Measurements from ENCODE around the gene NBEAL1.
"Not testable (repeated sequence)": the region's sequence is repeated elsewhere in the genome, so short reads cannot be mapped to it uniquely, and the experiment has no call there.

The NBEAL1 gene

DNA sequence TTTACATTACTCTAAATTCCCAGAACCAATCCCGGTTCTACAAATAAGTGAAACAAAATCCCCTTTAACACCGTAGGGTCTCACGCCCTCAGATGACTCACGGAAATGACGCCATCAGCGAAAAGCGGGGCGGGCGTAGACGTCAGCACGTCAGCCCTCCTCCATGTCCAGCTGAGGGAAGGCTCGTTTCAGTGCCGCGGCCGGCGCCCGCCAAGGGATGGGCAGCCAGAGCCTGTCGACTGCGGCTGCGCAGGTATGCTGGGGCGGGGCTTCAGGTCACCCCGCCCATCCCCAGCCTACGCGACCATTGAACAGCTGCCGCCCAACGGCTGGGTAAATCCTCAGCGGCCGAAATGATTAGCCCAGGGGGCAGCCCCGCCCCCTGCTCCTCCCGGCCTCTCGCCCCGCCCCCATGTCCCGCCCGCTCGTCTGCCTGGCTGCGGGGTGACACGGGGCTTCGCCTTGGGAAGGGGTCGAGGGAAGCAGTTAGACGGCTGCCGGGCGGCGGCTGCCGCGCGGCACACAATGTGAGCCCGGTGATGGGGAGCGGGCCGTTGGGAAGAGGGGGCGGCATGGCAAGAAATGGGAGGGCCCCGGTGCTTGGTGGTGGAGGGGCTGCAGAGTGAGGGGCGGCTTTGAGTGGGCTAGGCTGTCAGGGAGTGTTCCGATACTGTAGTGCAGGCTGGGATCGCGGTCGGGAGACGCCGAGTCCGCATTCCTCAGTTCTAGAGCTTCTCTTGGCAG, at the start of gene NBEAL1:
NBEAL1 (plus strand) TSS at position 420 of the 744 bp plus-strand sequence. CDS start 1,510 bp downstream, outside the sequence.
- peak; percentile 93 for DNase-seq

DNA sequence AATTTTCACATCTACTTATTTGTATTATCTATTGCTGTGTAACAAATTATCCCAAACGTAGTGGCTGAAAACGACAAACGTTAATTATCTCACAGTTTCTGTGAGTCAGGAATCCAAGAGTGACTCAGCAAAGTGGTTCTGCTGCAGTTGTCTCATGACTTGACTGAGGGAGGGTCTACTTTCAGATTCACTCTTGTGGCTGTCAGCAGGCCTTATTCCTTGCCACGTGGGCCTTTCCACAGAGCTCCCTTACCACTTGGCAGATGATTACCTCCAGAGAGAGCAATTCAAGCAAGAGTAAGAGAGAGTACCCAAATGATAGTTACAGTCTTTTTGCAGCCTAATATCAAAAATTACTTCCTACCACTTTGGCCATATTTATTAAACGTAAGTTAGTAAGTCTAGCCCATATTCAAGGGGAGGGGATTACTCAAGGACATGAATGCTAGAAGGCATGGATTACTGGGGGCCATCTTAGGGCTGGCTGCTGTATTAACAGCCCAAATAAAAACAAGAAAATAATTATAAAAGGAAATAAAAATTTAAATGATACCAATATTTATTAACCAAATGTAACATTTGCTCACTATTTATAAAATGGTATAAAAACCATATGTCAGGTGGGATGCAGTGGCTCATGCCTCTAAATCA, 48.7 kb upstream of the NBEAL1 start:
- no peak for DNase-seq

DNA sequence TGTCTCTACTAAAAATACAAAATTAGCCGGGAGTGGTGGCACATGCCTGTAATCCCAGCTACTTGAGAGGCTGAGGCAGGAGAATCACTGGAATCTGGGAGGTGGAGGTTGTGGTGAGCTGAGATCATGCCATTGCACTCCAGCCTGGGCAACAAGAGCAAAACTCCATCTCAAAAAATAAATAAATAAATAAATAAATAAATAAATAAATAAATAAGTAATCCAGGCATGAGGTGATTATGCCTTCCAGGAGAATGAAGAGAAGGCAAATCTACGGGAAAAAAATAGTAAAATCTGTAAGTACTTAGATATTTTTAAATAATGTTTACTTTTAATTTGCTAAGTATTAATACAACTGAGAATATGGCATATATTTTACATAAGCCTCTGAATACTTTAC, 45.3 kb upstream of the NBEAL1 start:
- not testable (repeated sequence) for DNase-seq

DNA sequence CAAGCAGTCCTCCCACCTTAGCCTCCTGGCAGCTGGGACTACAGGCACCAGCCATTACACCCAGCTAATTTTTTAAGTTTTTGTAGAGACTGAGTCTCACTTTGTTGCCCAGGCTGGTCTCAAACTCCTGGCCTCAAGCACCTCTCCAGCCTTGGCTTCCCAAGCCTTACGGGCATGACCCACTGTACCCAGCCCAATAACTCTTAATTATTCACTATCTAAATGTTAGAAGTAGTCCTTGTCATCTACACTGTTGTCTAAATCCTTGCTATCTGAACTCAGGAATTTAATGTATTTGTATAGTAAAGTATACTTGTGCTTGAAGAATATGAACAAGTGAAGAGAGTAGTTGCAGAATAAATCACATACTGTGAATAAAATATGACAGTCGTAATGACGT, 37.9 kb upstream of the NBEAL1 start:
- DNase-seq: no peak

DNA sequence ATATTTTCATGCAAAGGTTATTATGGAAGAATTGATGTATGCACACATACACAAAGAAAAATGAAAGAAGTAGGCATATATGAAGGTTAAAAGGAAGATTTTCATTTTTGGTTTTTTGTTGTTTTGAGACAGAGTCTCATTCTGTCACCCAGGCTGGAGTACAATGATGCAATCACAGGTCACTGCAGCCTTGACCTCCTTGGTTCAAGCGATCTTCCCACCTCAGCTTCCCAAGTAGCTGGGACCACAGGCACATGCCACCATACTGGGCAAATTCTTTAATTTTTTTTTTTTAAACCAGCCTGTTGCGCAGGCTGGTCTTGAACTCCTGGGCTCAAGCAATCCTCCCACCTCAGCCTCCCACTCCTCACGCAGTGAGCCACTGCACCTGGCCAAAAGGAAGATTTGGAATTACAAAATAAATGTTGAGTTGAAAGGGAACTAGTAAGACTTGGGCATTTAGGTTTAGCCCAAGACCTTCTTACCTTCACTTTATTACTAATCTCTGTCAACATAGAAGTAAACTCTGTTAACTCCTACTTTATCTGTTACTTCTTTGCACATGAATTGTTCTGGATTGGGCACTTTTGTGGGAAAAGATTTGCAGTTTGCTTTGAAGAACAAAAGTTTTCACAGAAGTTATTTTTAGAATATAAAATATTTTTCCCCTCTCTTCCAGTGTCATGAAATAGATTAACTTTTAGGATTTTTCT, 31.7 kb upstream of the NBEAL1 start:
- DNase-seq: no peak

DNA sequence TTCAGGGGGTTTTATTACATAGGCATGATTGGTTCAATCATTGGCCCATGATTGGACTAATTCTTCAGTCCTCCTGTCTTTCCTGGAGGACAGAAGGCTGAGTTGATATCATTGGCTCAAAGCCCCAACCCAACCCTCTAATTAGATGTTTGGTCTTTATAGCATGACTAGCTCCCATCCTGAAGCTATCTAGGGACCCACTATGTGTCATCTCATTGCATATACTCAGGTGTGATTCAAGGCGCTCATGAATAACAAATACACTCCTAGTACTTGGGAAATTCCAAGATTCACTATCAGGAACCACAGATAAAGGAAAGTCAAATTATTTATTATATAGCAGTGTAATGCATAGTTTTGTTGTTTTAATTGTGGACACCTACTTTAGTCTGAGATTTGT, 24.9 kb upstream of the NBEAL1 start:
- DNase-seq: no peak

DNA sequence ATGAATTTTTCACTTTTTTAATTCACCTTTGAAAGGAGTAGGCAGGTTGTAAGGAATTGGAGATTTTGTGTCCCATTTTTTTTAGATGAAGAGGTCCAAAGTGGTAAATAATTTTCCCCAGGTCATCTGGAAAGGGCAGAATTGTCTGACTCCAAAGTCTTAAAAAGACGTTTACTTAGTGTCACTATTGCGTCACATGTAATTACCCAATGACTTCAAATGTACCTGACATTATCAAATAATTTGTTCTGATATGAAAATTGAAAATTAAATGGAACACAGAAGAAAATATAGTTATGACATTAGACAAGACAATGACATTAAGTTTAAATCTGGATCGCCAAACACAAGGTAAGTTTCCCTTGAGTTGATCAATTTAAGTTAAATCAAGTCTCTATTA, 24.2 kb upstream of the NBEAL1 start:
- DNase-seq: no peak

DNA sequence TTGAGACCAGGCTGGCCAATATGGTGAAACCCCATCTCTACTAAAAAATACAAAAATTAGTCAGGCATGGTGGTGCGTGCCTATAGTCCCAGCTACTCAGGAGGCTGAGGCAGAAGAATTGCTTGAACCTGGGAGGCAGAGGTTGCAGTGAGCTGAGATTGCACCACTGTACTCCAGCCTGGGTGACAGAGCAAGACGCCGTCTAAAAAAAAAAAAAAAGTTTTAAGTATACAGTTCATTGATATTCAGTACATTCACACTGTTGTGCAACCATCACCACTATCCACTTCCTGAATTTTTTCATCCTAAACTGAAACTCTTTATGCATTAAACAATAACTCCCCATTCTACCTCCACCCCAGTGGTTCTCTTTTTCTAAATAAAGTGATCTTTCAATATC, 17.6 kb upstream of the NBEAL1 start:
- not testable (repeated sequence) for DNase-seq

DNA sequence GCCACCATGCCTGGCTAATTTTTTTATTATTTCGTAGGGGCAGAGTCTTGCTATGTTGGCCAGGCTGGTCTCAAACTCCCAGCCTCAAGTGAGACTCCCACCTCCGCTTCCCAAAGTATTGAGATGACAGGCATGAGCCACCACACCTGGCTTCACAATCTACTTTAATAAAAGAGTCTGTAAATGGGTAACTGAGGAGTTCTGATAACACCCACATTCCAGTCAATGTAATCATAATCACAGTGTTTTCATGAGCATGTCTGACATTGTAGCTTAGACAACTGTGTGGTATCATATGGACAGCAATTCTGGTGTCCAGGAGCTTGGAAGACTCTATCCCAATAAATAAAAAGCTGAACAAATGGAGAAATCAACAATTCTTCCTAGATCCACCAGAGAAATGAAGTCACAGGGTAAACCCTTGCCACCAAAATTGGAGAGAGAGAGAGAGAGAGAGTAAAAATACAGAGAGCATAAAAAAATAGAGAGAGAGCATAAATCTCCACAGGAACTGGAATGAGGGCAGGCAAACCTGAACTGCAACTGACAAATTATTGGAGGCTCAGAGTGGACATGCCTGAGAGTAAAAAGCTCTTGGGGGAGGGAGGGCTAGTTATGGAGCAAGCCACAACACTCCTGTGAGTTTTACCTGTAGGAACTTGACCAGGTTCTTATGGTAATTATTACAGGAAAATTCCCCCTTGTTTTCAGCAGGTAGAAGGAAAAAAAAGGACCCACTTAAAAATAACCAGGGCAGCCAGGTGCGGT, 12.4 kb upstream of the NBEAL1 start:
- DNase-seq: no peak

DNA sequence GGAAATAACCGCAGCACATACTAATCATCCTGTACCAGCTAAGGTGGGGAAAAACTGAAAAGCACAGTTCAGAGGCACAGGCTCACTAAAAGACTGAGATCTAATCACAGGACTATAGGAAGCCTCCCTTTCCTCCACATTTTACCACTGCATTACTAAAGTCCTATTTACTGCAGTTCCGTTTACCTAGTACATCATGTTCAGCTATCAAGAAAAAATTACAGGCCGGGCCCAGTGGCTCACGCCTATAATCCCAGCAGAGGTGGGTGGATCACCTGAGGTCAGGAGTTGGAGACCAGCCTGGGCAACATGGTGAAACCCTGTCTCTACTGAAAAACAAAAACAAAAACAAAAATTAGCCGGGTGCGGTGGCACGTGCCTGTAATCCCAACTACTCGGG, 11.0 kb upstream of the NBEAL1 start:
- no peak for DNase-seq

DNA sequence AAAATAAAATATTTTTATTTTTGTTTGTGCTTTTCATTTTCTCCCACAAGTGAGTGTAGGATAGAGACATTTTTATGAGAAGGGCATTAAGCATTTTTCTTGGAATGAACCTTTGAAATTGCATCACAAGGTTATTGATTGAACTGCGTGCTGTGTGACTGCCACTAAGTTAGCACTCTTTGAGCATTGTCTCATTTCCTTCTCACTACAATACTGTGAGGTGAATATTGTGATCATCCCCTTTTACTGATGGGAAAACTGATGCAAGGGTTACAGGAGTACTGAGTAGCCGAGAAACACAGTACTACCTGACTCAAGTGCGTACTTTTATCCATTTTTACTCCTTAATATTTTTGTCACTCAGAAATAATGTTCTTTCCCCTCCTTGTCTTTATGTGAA, 2.0 kb downstream of the NBEAL1 start:
- DNase-seq: no peak

DNA sequence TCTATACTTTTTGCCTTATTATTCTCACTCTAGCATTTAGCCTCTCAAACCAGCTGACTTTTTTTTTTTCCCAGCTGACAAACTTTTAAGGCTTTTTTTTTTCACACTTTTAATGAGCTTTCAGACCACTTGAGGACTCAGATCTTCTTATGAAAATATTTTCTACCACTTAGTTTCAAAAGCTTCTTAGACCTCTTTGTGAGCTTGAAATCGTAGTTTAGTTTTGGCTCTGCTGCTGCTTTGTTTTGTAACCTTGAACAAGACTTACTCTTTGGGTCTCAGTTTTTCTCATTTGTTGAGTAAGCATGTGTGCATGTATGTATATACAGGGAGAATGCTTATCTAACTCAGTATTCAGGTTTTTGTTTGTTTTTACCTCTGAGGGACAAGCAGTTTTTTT, 3.5 kb downstream of the NBEAL1 start:
- DNase-seq: no peak

DNA sequence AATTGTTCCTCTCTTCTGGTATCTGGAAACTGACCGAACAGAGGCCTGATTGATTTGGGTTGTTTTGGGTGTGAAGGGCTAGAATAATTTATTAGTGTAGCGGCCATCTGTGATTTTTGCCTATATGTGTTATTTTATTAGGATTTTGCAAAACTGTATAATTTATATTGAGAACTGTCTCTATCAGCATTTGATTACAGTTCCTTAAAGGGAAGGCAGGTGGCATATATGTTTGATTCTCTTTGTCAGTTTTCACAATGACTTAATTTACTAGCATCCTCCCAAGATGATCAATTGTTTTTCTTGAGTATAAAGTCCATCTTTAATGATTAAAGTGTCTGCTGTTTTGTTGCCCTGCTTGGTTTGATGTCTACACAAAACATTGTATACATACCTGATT, 4.5 kb downstream of the NBEAL1 start:
- no peak for DNase-seq

DNA sequence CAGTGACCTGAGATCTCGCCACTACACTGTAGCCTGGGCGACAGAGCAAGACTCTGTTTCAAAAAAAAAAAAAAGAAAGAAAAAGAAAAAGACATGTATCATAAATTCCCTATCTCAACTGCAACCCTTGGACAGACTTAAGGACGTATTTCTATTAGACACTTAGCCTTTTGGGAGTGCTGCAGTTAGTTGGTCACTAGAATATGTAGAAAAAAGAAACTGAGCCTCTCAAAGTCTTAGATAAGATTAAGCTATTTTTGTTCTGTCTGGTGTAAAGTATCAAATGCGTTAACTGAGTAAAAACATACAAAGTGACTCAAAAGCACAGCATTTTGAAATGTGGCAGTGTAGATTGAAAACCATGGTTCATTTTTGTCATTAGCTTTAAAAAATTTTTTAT, 7.3 kb downstream of the NBEAL1 start:
- no peak for DNase-seq

DNA sequence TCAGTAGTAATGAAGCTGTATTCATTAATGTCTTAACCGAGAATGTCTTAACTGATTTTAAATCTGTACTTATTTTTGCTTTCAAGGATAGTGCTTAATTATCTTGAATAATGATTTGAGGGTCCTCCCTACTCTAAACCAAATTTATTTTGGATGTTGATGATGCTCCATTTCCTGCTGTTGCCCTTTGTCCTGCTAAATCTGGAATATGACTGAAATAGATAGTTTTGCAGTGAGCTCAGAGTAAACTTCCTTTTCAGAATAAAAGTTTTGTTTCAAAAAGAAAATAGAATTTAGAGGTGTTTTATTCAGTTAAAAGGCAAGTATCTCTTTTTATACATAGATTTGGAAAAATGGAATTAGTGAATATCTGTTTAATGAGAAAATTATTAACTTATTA, 8.1 kb downstream of the NBEAL1 start:
- no peak for DNase-seq

DNA sequence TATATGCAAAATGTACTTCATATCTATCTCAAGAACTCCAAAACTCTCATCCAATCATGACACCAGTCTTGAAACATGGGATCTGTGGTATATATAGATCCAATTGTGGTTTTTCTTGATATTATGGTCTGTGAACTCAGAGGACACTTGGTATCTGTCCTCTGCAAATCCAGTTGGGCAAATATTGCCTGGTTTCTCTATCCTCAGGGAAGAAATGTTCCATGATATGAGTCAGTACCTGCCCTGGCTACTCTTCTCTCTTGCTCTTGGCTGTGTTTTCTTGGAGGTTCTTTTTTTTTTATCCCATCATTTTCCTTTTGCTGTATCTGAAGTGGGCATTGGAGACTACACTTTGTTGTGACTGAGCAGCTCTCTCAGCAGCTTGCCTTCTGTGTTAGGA, 10.9 kb downstream of the NBEAL1 start:
- no peak for DNase-seq

DNA sequence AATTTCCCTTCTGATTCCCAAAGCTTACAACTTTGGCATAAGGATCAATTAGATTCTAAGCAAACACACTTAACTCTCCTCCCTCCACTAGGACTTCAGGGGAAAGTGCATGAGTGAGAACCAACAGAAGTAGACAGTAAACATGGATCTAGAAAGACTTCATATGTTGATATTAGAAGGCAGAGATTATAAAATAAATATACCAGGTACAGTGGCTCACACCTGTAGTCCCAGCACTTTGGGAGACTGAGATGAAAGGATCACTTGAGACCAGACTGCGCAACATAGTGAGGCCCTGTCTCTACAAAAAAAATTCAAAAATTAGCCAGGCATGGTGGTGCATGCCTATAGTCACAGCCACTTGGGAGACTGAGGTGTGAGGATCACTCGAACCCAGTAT, 15.9 kb downstream of the NBEAL1 start:
- no peak for DNase-seq

DNA sequence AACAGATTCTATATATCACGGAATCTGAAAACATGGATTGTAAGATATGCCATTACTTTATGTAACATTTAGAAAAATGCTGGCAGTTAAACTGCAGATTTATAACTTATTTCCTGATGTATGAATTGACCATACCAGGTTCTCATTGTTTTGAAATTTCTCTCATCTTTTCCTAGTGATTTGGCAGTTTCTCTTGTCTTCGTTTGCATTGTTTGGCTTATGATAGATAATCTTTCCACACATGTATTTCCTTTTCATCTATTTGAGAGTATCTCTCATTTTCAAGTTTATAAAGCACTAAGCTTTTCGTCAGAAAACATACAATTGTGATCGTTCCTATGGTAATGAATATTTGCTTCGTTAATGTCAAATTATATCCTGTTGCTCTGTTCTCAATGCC, 16.3 kb downstream of the NBEAL1 start:
- DNase-seq: no peak

DNA sequence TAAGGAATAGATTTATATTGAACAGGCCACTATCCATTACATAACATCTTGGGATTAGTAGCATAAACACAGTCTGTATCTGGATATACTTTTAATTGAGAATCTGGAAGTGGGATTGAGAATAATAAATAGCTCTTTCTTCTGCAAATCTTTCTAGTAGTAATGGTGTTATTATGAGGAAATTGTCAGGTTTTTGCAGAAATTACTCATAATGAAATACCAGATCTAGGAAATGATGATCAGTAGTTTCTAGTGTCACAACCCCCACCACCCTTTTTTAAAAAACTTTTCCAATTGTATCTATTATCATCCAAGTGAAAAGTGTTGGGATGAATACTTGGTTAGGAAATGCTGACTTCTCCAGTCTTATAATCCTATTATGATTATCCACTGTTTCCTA, 18.7 kb downstream of the NBEAL1 start:
- no peak for DNase-seq

DNA sequence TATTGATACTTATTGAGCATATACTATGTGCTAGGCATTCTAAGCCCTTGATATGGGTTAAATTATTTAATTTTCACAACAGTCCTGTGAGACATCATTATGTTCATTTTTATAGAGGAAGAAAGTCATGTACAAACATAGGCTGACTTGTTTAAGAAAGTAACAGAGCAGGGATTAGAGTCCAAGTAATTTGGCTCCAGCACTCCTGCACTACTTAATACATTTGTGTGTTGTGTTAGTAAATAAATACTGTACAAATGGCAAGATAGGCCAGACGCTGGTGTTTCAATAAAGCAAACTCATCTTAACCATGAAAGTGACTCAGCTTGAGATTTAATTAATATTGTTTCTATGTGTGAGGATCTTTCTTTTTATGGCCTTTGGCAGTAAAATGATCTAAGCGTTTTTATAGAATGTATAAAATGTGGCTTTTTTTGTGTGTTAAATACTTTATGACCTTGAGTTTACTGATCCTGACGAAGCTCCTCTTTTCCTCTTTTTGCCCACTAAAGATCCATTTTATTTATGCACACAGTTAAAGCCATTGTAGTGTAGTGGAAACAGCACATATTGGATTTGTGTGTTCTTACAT, 21.3 kb downstream of the NBEAL1 start:
- no peak for DNase-seq

DNA sequence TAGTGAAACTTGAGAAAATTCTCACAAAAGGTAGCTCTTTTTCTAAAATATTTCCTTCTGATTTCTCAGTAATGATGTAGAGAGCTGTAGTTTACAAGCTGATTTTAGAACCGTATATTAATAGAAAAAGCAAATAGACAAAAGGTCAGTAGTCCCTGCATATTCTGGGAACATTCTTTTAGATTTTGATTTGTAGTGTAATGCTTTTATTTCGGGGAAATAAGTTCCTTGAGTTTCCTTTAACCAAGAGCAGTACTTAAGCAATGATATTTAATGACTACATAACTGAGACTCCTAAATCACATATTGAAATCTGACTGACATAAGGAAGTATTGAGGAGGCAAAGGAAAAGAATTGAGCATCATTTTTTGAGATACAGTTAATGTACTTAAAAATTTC, 22.4 kb downstream of the NBEAL1 start:
- DNase-seq: no peak

DNA sequence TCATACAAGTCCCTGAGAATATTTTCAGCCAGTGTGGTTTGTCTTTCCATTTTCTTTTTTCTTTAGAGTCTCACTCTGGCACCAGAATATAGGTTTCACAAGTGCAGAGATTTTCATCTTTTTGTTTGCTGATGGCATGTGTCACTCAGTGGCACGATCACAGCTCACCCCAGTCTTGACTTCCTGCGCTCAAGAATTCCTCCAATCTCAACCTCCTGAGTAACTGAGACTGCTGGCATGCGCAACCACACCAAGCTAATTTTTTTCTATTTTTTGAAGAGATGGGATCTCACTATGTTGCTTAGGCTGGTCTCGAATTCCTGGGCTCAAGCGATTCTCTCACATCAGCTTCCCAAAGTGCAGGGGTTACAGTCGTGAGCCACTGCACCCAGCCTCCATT, 23.9 kb downstream of the NBEAL1 start:
- DNase-seq: no peak

DNA sequence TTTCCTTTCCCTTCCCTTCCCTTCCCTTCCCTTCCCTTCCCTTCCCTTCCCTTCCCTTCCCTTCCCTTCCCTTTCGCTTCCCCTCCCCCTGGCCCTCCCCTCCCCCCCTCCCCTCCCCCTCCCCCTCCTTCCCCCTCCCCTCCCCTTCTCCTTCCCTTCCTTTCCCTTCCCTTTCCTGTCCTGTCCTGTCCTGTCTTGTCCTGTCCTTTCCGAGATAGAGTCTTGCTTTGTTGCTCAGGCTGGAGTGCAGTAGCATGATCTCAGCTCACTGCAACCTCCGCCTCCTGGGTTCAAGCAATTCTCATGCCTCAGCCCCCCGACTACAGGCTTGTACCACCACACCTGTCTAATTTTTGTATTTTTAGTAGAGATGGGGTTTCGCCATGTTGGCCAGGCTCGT, 24.5 kb downstream of the NBEAL1 start:
- not testable (repeated sequence) for DNase-seq

Data from NCI-H1092 (cell line).